ENCODE measurements around the gene CCDC88A.

Gene CCDC88A

GRCh38 chr2:55302241-55302640 is 117.4 kb downstream of the CCDC88A start:
- TF ChIP-seq TAF1 (IDR thresholded peaks at IDR 0.05; ENCODE audit: borderline replicate concordance, insufficient read depth, low read length) (no peak), SIN3A (IDR thresholded peaks at IDR 0.05; ENCODE audit: borderline replicate concordance, insufficient read depth, low read length) (no peak), FOXP2 (optimal IDR thresholded peaks at IDR 0.05; ENCODE audit: borderline replicate concordance, extremely low read depth, extremely low read length, insufficient read depth) (no peak), POLR2AphosphoS5 (IDR thresholded peaks at IDR 0.05; ENCODE audit: low read depth, low read length) (no peak)
- TF ChIP-seq, protein P1, sequence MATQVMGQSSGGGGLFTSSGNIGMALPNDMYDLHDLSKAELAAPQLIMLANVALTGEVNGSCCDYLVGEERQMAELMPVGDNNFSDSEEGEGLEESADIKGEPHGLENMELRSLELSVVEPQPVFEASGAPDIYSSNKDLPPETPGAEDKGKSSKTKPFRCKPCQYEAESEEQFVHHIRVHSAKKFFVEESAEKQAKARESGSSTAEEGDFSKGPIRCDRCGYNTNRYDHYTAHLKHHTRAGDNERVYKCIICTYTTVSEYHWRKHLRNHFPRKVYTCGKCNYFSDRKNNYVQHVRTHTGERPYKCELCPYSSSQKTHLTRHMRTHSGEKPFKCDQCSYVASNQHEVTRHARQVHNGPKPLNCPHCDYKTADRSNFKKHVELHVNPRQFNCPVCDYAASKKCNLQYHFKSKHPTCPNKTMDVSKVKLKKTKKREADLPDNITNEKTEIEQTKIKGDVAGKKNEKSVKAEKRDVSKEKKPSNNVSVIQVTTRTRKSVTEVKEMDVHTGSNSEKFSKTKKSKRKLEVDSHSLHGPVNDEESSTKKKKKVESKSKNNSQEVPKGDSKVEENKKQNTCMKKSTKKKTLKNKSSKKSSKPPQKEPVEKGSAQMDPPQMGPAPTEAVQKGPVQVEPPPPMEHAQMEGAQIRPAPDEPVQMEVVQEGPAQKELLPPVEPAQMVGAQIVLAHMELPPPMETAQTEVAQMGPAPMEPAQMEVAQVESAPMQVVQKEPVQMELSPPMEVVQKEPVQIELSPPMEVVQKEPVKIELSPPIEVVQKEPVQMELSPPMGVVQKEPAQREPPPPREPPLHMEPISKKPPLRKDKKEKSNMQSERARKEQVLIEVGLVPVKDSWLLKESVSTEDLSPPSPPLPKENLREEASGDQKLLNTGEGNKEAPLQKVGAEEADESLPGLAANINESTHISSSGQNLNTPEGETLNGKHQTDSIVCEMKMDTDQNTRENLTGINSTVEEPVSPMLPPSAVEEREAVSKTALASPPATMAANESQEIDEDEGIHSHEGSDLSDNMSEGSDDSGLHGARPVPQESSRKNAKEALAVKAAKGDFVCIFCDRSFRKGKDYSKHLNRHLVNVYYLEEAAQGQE (IDR thresholded peaks at IDR 0.05; ENCODE audit: insufficient read depth in 1 of 2, low read depth in 2 of 2, low read length in 2 of 2), result no peak

DNA sequence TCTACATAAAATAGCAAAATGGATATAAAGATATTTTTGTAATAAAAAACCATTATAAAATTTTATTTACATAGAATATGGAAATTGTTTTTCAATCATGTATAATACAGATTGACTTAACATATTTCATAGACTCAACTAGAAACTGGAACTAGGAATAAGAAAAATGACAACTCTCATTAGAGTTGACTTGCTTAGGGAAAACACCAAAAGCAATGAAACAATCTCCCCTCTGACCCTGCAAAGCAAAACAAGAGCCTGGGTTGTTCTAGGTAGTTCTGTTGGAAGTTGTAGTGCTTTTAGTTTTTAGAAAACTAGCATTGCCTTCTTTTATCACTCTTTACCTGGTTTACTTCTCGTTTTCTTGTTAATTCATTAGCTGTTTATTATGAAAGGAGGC is 118.4 kb downstream of the CCDC88A start:
- TF ChIP-seq FOXP2 (optimal IDR thresholded peaks at IDR 0.05; ENCODE audit: borderline replicate concordance, extremely low read depth, extremely low read length, insufficient read depth), result no peak
- TF ChIP-seq SIN3A (IDR thresholded peaks at IDR 0.05; ENCODE audit: borderline replicate concordance, insufficient read depth, low read length), result no peak
- TF ChIP-seq POLR2AphosphoS5 (IDR thresholded peaks at IDR 0.05; ENCODE audit: low read depth, low read length), result no peak
- TF ChIP-seq, protein P1 (IDR thresholded peaks at IDR 0.05; ENCODE audit: insufficient read depth in 1 of 2, low read depth in 2 of 2, low read length in 2 of 2), result no peak
- TF ChIP-seq TAF1 (IDR thresholded peaks at IDR 0.05; ENCODE audit: borderline replicate concordance, insufficient read depth, low read length), result no peak

DNA sequence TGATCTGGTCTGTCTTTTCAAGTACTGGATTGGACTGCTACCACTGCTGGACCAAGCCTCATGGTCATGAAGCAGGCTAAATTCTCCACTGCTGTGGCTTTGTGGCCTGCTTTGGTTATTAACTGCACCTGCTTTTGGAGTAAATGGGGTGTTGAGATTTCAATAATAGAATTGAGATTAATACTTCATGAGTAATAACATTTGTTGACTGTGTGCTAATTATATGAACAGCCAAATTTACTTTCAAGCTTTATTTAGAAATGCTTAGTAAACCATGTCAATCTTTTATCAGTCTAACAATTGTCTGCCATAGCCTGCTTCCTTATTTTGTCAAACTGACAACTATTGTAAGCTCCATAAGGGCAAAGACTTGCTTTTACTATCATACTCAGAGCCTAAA is 123.3 kb downstream of the CCDC88A start:
- TF ChIP-seq TAF1 (IDR thresholded peaks at IDR 0.05; ENCODE audit: borderline replicate concordance, insufficient read depth, low read length) (no peak), SIN3A (IDR thresholded peaks at IDR 0.05; ENCODE audit: borderline replicate concordance, insufficient read depth, low read length) (no peak), POLR2AphosphoS5 (IDR thresholded peaks at IDR 0.05; ENCODE audit: low read depth, low read length) (no peak), FOXP2 (optimal IDR thresholded peaks at IDR 0.05; ENCODE audit: borderline replicate concordance, extremely low read depth, extremely low read length, insufficient read depth) (no peak)
- TF ChIP-seq, protein P1 (IDR thresholded peaks at IDR 0.05; ENCODE audit: insufficient read depth in 1 of 2, low read depth in 2 of 2, low read length in 2 of 2), result no peak

GRCh38 chr2:55283083-55283482 is 136.6 kb downstream of the CCDC88A start:
- TF ChIP-seq SIN3A (IDR thresholded peaks at IDR 0.05; ENCODE audit: borderline replicate concordance, insufficient read depth, low read length) (no peak), TAF1 (IDR thresholded peaks at IDR 0.05; ENCODE audit: borderline replicate concordance, insufficient read depth, low read length) (no peak), POLR2AphosphoS5 (IDR thresholded peaks at IDR 0.05; ENCODE audit: low read depth, low read length) (no peak), FOXP2 (optimal IDR thresholded peaks at IDR 0.05; ENCODE audit: borderline replicate concordance, extremely low read depth, extremely low read length, insufficient read depth) (no peak)
- TF ChIP-seq, protein P1 (IDR thresholded peaks at IDR 0.05; ENCODE audit: insufficient read depth in 1 of 2, low read depth in 2 of 2, low read length in 2 of 2), result no peak
